ENCODE measurements around the gene HFE. TPM values are rescaled to one million over a fixed set of nuclear protein-coding genes. Genes with fewer than 3 reads are reported as not detected.
"Not testable (repeated sequence)": the region's sequence is repeated elsewhere in the genome, so short reads cannot be mapped to it uniquely, and the experiment has no call there.

Gene HFE
- total RNA-seq, 6 experiments from 2014 or later = 16.1 to 21.7 (median 18.3) TPM

- TF ChIP-seq, protein P1, sequence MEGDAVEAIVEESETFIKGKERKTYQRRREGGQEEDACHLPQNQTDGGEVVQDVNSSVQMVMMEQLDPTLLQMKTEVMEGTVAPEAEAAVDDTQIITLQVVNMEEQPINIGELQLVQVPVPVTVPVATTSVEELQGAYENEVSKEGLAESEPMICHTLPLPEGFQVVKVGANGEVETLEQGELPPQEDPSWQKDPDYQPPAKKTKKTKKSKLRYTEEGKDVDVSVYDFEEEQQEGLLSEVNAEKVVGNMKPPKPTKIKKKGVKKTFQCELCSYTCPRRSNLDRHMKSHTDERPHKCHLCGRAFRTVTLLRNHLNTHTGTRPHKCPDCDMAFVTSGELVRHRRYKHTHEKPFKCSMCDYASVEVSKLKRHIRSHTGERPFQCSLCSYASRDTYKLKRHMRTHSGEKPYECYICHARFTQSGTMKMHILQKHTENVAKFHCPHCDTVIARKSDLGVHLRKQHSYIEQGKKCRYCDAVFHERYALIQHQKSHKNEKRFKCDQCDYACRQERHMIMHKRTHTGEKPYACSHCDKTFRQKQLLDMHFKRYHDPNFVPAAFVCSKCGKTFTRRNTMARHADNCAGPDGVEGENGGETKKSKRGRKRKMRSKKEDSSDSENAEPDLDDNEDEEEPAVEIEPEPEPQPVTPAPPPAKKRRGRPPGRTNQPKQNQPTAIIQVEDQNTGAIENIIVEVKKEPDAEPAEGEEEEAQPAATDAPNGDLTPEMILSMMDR (IDR thresholded peaks at IDR 0.05) = no peak
- no peaks in the 10 kb centered on the region; the same call in 1 of the 2 replicates for H3K9me3 Mint-ChIP-seq
- H3K27ac Mint-ChIP-seq = no peak overlapping the region
- H3K4me1 Mint-ChIP-seq (ENCODE audit: low read depth) = peaks cover 21% of the 10 kb centered on the region
- H3K27me3 Mint-ChIP-seq (ENCODE audit: insufficient read depth) = peaks cover 6% of the 10 kb centered on the region
- H3K4me3 Mint-ChIP-seq = no peak overlapping the region
- no peaks in the 10 kb centered on the region for H3K36me3 Mint-ChIP-seq (ENCODE audit: low read depth)
- DNase-seq = no peak
Observed at GRCh38 chr6:26057899-26058298, 29.3 kb upstream of the HFE start.

GRCh38 chr6:26058477-26059033 is 28.7 kb upstream of the HFE start:
- H3K27me3 Mint-ChIP-seq (ENCODE audit: insufficient read depth); H3K9me3 Mint-ChIP-seq; H3K4me3 Mint-ChIP-seq; DNase-seq; H3K36me3 Mint-ChIP-seq (ENCODE audit: low read depth); H3K27ac Mint-ChIP-seq: not testable (repeated sequence)
- H3K4me1 Mint-ChIP-seq (ENCODE audit: low read depth) = peaks cover 21% of the 10 kb centered on the region

DNA sequence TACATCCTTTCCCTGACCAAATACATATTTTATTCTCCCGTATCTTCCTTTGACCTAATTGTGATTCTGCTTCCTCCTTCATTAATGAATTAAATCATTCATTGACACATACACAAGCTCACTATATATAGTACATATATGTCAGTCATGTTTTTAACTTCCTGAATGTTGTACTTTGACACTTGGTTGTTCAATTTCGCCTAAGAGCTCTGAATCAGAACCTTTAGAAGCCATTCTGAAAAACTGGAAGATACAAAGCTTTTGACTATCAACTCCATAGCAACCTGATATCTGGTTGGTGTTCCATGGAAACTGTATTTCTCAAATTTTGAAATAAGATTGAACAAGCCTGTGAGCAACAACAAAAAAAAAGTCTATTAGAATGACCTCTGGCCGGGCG is 27.3 kb upstream of the HFE start:
- peaks cover 6% of the 10 kb centered on the region for H3K27me3 Mint-ChIP-seq (ENCODE audit: insufficient read depth)
- H3K9me3 Mint-ChIP-seq = no peaks in the 10 kb centered on the region
- TF ChIP-seq, protein P1 (IDR thresholded peaks at IDR 0.05) = no peak
- no peak for DNase-seq
- no peak overlapping the region for H3K4me3 Mint-ChIP-seq
- no peak overlapping the region for H3K27ac Mint-ChIP-seq
- peaks cover 7% of the 10 kb centered on the region for H3K4me1 Mint-ChIP-seq (ENCODE audit: low read depth)
- H3K36me3 Mint-ChIP-seq (ENCODE audit: low read depth) = no peaks in the 10 kb centered on the region

GRCh38 chr6:26064619-26065257 is 22.5 kb upstream of the HFE start:
- H3K27ac Mint-ChIP-seq = no peak overlapping the region
- H3K4me1 Mint-ChIP-seq (ENCODE audit: low read depth) = peaks cover 7% of the 10 kb centered on the region
- TF ChIP-seq, protein P1 (IDR thresholded peaks at IDR 0.05) = peak; percentile 88
- H3K9me3 Mint-ChIP-seq = no peaks in the 10 kb centered on the region
- no peak overlapping the region for H3K4me3 Mint-ChIP-seq
- H3K27me3 Mint-ChIP-seq (ENCODE audit: insufficient read depth) = peaks cover 2% of the 10 kb centered on the region
- no peaks in the 10 kb centered on the region for H3K36me3 Mint-ChIP-seq (ENCODE audit: low read depth)
- peak; percentile 42 for DNase-seq

GRCh38 chr6:26065952-26066380 is 21.3 kb upstream of the HFE start:
- peak overlapping the region; percentile 57; the same call in 1 of the 2 replicates for H3K27ac Mint-ChIP-seq
- DNase-seq = peak; percentile 78
- H3K27me3 Mint-ChIP-seq (ENCODE audit: insufficient read depth) = peaks cover 2% of the 10 kb centered on the region
- no peak overlapping the region; the same call in 1 of the 2 replicates for H3K4me3 Mint-ChIP-seq
- H3K9me3 Mint-ChIP-seq = no peaks in the 10 kb centered on the region
- peaks cover 7% of the 10 kb centered on the region for H3K4me1 Mint-ChIP-seq (ENCODE audit: low read depth)
- TF ChIP-seq, protein P1 (IDR thresholded peaks at IDR 0.05) = peak; percentile 91
- no peaks in the 10 kb centered on the region for H3K36me3 Mint-ChIP-seq (ENCODE audit: low read depth)

DNA sequence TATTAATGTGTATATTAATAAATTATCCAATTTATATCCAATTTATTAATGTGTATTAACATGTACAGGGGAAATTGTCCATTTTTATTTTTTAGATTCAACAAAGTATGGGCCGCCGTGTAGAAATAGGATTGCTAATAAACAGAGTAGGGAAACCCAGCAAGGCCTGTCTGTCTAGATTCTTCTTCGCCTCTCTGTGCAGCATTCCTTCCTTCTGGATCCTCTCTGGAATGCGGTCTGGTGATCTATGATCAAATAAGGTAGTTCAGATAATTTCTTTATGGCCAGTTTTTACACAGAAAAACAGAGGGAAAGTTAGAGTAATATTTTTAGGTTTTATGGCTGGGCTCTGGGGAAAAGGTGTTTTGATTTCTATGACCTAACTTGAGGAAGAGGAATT is 19.9 kb upstream of the HFE start:
- Mint-ChIP-seq H3K4me3 (no peak overlapping the region), H3K27ac (no peak overlapping the region), H3K27me3 (ENCODE audit: insufficient read depth) (peaks cover 2% of the 10 kb centered on the region), H3K36me3 (ENCODE audit: low read depth) (no peaks in the 10 kb centered on the region), H3K4me1 (ENCODE audit: low read depth) (peaks cover 7% of the 10 kb centered on the region), H3K9me3 (no peaks in the 10 kb centered on the region)
- no peak for DNase-seq
- TF ChIP-seq, protein P1 (IDR thresholded peaks at IDR 0.05) = no peak
